Adrenal gland (tissue), 12 donors: ENCODE data around the gene BUB1B. TPM values are rescaled to one million over a fixed set of nuclear protein-coding genes. Genes with fewer than 3 reads are reported as not detected.

Experiments used
- DNase-seq, 7 donors: peaks; one replicate each; pipeline ENCODE4 v3.0.0-alpha.2; 2019 to 2020
- H3K27ac ChIP-seq, 5 donors: fragments of 200-600 bp; sonication (generic) in 4 of 5; 1 replicate in 3 of 5; 2 replicates in 2 of 5; pipeline versions ENCODE4 v1.5.1 to v1.8.0; 2016 to 2020; ENCODE audit warnings: mild to moderate bottlenecking in 1 of 5
- H3K27me3 ChIP-seq: fragments of 200-600 bp; 2 replicates; pipeline ENCODE4 v1.8.0; 2021
- H3K36me3 ChIP-seq, 2 donors: fragments of 200-600 bp; replicated peaks in 1 of 2; 1 replicate in 1 of 2; 2 replicates in 1 of 2; pipeline versions ENCODE4 v1.5.1 to v1.8.0; 2018 to 2022
- H3K4me1 ChIP-seq, 2 donors: fragments of 200-600 bp; replicated peaks in 1 of 2; 1 replicate in 1 of 2; 2 replicates in 1 of 2; pipeline versions ENCODE4 v1.5.1 to v1.8.0; 2018 to 2021
- H3K4me3 ChIP-seq, 4 donors: fragments of 200-600 bp; sonication (generic) in 3 of 4; one replicate each; pipeline ENCODE4 v1.5.1; 2016 to 2018
- H3K9me3 ChIP-seq, 3 donors: fragments of 200-600 bp; sonication (generic) in 1 of 3; replicated peaks in 1 of 3; 1 replicate in 2 of 3; 2 replicates in 1 of 3; pipeline versions ENCODE4 v1.5.1 to v1.8.0; 2016 to 2021
- POLR2A ChIP-seq, 2 donors: fragments of 450-650 bp; IDR thresholded peaks; one replicate each; pipeline ENCODE4 v1.6.1; 2017; ENCODE audit warnings: antibody characterized with exemption in 2 of 2, mild to moderate bottlenecking in 2 of 2, moderate library complexity in 1 of 2
- WGBS, 4 donors: extraction: QIAGEN DNeasy Blood & Tissue Kit in 2 of 4; methylation state at CpG; one replicate each; pipeline versions ENCODE4 v1.1.5 to v1.1.7; 2013 to 2017; 5-methylcytosine and 5-hydroxymethylcytosine counted together
- intact Hi-C, 2 donors: fragments of 100-400 bp; cut with DNase I; formaldehyde crosslinking; loops; one replicate each; pipeline versions ENCODE4 v1.14.1 to v1.15.0; 2022 to 2023
- polyA plus RNA-seq, 3 donors: library from polyadenylated mRNA; stranded (reverse); fragments of 200-250 nt in 2 of 3; fragments of 350-450 nt in 1 of 3; fragmentation: Illumina TruSeq in 1 of 3; extraction: RNeasy Lipid Tissue Mini Kit (QIAGEN cat#74804) in 1 of 3; gene quantifications; one replicate each; pipeline ENCODE4 v1.2.3, GENCODE V29; 2013 to 2014
- total RNA-seq, 9 donors: library from RNA; depleted of rRNA in 4 of 9; stranded (reverse); fragments of >200 nt in 4 of 9; fragments of 120-200 nt in 1 of 9; fragmentation: NEBNext Ultra II Directional in 1 of 9; extraction: Animal tissue kit (Norgen Biotek cat#: 25700) in 1 of 9; gene quantifications; one replicate each; pipeline versions ENCODE4 v1.1.0 to v1.2.4, GENCODE V29; 2013 to 2023
- TF ChIP-seq, protein P1 (sequence below), 6 experiments: fragments of 450-650 bp in 4 of 6; fragments of 200-600 bp in 2 of 6; sonication (generic) in 1 of 6; IDR thresholded peaks; 1 replicate in 5 of 6; 2 replicates in 1 of 6; pipeline versions ENCODE4 v1.5.1 to v1.8.0; 2016 to 2021; ENCODE audit warnings: antibody characterized with exemption in 6 of 6, mild to moderate bottlenecking in 2 of 6, moderate library complexity in 1 of 6
- donor health status: healthy with polysubstance abuse.
- donor health status: Bipolar disorder and iron deficiency.
- donor health status: DM: yes; HTN: yes; CAD: no.
- donor health status: DM: no; HTN: no; CAD: no.
- donor health status: DM: no; HTN: no; CAD: no.
- donor health status: DM: yes; HTN: yes; CAD: no.

The BUB1B gene
- total and polyA plus RNA-seq, 12 donors: 0.81 to 13.7 (median 2.6) TPM

DNA sequence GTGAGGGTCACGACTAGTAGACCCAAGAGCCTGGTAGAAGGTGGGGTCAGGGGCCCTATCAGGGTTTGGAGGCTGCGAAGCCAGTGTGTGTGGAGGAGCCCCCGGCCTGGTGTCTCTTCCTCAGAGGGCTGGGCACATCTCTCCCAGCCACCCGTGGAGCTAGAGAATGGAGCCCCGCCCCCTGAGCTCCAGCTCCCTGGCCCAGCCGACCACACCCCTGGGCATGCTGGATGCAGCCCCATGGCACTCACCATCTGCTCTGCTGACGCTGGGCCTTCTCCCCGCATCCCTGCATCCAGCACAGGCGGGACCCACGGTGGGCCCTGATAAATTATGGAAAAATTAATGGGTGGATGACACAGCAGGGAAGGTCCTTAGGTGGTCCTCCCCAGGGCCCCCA lies 104.5 kb downstream of the BUB1B start:
- H3K4me1 ChIP-seq: peaks cover 36 to 40% of the 10 kb centered on the region in 2 donors
- no peaks in the 10 kb centered on the region for H3K9me3 ChIP-seq
- peak overlapping the region in 2 of 5 donors; percentile 91 to 98 for H3K27ac ChIP-seq
- WGBS, 4 donors: 70 to 93% (median 82%) methylated on average over 2 to 10 of the region's 10 CpGs
- intact Hi-C loops: no loop called here
- no peak overlapping the region for H3K4me3 ChIP-seq
- H3K36me3 ChIP-seq: peaks cover 0 to 4% of the 10 kb centered on the region in 2 donors
- no peak for DNase-seq
- TF ChIP-seq, protein P1, sequence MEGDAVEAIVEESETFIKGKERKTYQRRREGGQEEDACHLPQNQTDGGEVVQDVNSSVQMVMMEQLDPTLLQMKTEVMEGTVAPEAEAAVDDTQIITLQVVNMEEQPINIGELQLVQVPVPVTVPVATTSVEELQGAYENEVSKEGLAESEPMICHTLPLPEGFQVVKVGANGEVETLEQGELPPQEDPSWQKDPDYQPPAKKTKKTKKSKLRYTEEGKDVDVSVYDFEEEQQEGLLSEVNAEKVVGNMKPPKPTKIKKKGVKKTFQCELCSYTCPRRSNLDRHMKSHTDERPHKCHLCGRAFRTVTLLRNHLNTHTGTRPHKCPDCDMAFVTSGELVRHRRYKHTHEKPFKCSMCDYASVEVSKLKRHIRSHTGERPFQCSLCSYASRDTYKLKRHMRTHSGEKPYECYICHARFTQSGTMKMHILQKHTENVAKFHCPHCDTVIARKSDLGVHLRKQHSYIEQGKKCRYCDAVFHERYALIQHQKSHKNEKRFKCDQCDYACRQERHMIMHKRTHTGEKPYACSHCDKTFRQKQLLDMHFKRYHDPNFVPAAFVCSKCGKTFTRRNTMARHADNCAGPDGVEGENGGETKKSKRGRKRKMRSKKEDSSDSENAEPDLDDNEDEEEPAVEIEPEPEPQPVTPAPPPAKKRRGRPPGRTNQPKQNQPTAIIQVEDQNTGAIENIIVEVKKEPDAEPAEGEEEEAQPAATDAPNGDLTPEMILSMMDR (IDR thresholded peaks at IDR 0.05): no peak
- TF ChIP-seq POLR2A (IDR thresholded peaks at IDR 0.05): no peak
- no peaks in the 10 kb centered on the region for H3K27me3 ChIP-seq

GRCh38 chr15:40265875-40266274 lies 105.0 kb downstream of the BUB1B start:
- intact Hi-C loops: no loop called here
- TF ChIP-seq POLR2A (IDR thresholded peaks at IDR 0.05): no peak
- TF ChIP-seq, protein P1 (IDR thresholded peaks at IDR 0.05): no peak
- DNase-seq: no peak
- Histone ChIP-seq H3K27me3 (no peaks in the 10 kb centered on the region), H3K36me3 (peaks cover 0 to 4% of the 10 kb centered on the region in 2 donors), H3K4me1 (peaks cover 36 to 39% of the 10 kb centered on the region in 2 donors), H3K4me3 (no peak overlapping the region), H3K27ac (peak overlapping the region in 3 of 5 donors; percentile 84 to 91 (median 89)), H3K9me3 (no peaks in the 10 kb centered on the region)
- WGBS, 4 donors: 93 to 100% (median 96%) methylated on average over 1 to 20 of the region's 20 CpGs

DNA sequence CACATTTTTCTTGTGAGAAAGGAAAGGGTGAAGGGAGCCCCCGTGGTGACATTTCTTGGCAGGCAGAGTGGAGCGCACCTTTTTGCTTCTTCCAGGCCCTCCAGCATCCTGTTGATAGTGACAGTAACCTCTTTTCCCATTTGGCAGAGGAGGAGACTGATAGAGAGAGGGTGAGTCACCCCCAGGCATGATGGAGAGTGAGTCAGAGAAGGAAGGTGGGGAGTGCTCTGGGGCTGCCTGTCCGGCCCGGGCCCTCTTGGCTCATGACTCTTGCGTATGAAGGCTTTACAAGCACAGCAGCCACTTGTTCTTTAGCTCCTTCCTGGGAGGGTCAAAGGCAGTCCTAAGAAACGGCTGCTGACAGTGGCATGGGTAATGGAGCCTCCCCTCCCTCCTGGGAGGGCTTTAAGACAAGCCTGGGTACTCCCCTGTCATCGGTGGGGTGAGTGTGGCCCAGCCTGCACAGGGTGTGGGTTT lies 106.0 kb downstream of the BUB1B start:
- WGBS, 4 donors: 25 to 35% (median 32%) methylated on average over 5 to 7 of the region's 7 CpGs
- no peaks in the 10 kb centered on the region for H3K27me3 ChIP-seq
- H3K4me3 ChIP-seq: no peak overlapping the region
- H3K36me3 ChIP-seq: peaks cover 0 to 4% of the 10 kb centered on the region in 2 donors
- H3K9me3 ChIP-seq: no peaks in the 10 kb centered on the region
- peak; percentile 86 to 97 (median 95) for DNase-seq
- intact Hi-C loops: no loop called here
- peak overlapping the region; percentile 65 to 91 (median 84) for H3K27ac ChIP-seq
- peak in 1 of 2 donors; percentile 80 for TF ChIP-seq POLR2A (IDR thresholded peaks at IDR 0.05)
- TF ChIP-seq, protein P1 (IDR thresholded peaks at IDR 0.05): no peak
- peaks cover 36 to 39% of the 10 kb centered on the region in 2 donors for H3K4me1 ChIP-seq

DNA sequence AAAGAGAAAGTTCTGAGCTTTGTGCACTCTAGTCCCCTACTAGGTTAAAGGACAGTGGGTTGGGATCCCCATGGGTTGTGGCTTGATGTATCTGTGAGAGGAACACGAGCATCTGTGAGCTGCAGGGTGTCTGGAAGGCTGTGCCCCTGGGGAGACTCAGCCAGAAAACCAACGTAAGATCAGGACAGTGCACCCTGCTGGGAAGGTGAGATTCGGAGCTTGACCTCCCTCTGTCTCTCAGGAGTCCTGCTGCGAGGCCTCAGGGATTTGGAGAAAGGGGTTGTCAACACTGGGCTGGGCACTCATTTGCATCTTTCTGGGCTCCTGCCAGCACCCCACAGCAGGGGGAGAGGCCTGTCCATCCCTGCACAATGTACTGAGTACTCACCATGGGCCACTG lies 106.8 kb downstream of the BUB1B start:
- Histone ChIP-seq H3K4me3 (no peak overlapping the region), H3K36me3 (peaks cover 0 to 4% of the 10 kb centered on the region in 2 donors), H3K27ac (peak overlapping the region in 1 of 5 donors; percentile 89), H3K4me1 (peaks cover 35 to 39% of the 10 kb centered on the region in 2 donors), H3K27me3 (no peaks in the 10 kb centered on the region), H3K9me3 (no peaks in the 10 kb centered on the region)
- TF ChIP-seq, protein P1 (IDR thresholded peaks at IDR 0.05): no peak
- TF ChIP-seq POLR2A (IDR thresholded peaks at IDR 0.05): no peak
- WGBS, 4 donors: 79 to 83% (median 83%) methylated on average over 4 of the region's 4 CpGs; no CpG with 5 or more reads in 1 of the 4 donors
- DNase-seq: no peak
- intact Hi-C loops: no loop called here
